ENCODE results near the gene FAM181A. TPM values are rescaled to one million over a fixed set of nuclear protein-coding genes. Genes with fewer than 3 reads are reported as not detected.

The FAM181A gene
- total RNA-seq, 1 donor from 2014 or later: not detected

- TF ChIP-seq, protein P1, sequence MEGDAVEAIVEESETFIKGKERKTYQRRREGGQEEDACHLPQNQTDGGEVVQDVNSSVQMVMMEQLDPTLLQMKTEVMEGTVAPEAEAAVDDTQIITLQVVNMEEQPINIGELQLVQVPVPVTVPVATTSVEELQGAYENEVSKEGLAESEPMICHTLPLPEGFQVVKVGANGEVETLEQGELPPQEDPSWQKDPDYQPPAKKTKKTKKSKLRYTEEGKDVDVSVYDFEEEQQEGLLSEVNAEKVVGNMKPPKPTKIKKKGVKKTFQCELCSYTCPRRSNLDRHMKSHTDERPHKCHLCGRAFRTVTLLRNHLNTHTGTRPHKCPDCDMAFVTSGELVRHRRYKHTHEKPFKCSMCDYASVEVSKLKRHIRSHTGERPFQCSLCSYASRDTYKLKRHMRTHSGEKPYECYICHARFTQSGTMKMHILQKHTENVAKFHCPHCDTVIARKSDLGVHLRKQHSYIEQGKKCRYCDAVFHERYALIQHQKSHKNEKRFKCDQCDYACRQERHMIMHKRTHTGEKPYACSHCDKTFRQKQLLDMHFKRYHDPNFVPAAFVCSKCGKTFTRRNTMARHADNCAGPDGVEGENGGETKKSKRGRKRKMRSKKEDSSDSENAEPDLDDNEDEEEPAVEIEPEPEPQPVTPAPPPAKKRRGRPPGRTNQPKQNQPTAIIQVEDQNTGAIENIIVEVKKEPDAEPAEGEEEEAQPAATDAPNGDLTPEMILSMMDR (IDR thresholded peaks at IDR 0.05; ENCODE audit: insufficient read depth, low read length, severe bottlenecking): no peak
- no peaks in the 10 kb centered on the region for H3K36me3 ChIP-seq (ENCODE audit: control insufficient read depth, insufficient read depth, low read length)
- FAIRE-seq (no peak), DNase-seq (ENCODE audit: low read depth) (no peak)
- H3K4me3 ChIP-seq (ENCODE audit: low read depth, low read length): no peak overlapping the region
- H3K27me3 ChIP-seq (ENCODE audit: control insufficient read depth, insufficient read depth, low read length): no peaks in the 10 kb centered on the region
These were observed 47.7 kb downstream of the FAM181A start for GRCh38 chr14:93974833-93975232.

- DNase-seq (ENCODE audit: low read depth) (no peak), FAIRE-seq (no peak)
- TF ChIP-seq, protein P1 (IDR thresholded peaks at IDR 0.05; ENCODE audit: insufficient read depth, low read length, severe bottlenecking): no peak
- H3K27me3 ChIP-seq (ENCODE audit: control insufficient read depth, insufficient read depth, low read length): no peaks in the 10 kb centered on the region
- H3K36me3 ChIP-seq (ENCODE audit: control insufficient read depth, insufficient read depth, low read length): no peaks in the 10 kb centered on the region
- H3K4me3 ChIP-seq (ENCODE audit: low read depth, low read length): no peak overlapping the region
These were observed 48.8 kb downstream of the FAM181A start for GRCh38 chr14:93975791-93976476.

DNA sequence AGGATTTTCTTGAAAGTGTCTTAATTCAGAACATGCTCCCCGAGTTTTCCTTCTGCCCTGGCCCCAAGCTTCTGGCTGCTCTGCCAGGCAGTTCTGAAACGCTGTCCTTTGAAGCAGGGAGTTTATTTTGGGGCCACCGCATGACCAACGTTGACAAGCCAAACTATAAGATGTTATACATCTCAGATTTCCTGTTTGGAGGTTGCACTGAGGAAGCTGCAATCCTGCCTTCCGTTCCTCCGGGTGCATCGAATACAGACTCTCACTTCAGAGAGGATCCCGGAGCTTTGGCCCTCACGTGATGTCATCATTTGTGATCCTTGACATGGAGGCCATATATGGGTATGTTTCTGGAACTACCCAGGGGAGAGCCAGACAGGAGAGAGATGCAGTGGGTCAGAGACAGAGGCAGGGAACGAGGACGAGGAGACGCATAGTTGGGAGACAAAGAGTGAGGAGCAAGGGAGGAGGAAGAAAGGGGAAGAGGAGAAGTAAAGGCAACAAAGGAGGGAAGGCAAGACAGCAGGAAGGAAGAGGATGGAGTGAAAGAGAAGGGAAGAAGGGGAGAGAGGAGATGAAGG is 49.4 kb downstream of the FAM181A start, which contains the start of gene ASB2:
Gene ASB2, minus strand, starts transcription at position 94 of the 581 bp plus-strand sequence. CDS start 12,031 bp downstream, outside the sequence.
- Histone ChIP-seq H3K4me3 (ENCODE audit: low read depth, low read length) (no peak within 1 kb of the TSS), H3K27me3 (ENCODE audit: control insufficient read depth, insufficient read depth, low read length) (no peaks in the 10 kb centered on the region), H3K36me3 (ENCODE audit: control insufficient read depth, insufficient read depth, low read length) (no peaks in the 10 kb centered on the region)
- TF ChIP-seq, protein P1 (IDR thresholded peaks at IDR 0.05; ENCODE audit: insufficient read depth, low read length, severe bottlenecking): no peak
- DNase-seq (ENCODE audit: low read depth) (no peak), FAIRE-seq (no peak)

DNA sequence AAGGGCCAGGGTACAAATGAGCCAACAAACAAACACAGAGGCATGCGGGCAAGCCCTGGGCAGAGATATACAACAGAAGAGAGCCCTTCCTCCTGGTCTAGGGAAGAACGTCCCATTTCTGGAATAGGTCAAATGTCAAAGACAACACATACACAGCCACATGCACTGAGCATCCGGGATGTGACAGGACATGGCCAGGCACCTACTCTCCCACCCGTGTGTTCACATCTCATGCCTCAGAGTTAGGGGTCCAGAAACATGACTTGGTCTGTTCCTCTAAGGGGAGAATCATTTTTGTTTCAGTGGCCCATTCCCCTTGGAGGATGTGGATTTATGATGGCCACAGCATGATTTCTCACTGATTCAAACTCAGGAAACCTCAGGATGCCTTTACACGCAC is 50.0 kb downstream of the FAM181A start:
- TF ChIP-seq, protein P1 (IDR thresholded peaks at IDR 0.05; ENCODE audit: insufficient read depth, low read length, severe bottlenecking): no peak
- no peak for FAIRE-seq
- no peaks in the 10 kb centered on the region for H3K36me3 ChIP-seq (ENCODE audit: control insufficient read depth, insufficient read depth, low read length)

GRCh38 chr14:93977790-93978581 is 50.8 kb downstream of the FAM181A start:
- no peaks in the 10 kb centered on the region for H3K36me3 ChIP-seq (ENCODE audit: control insufficient read depth, insufficient read depth, low read length)
- no peaks in the 10 kb centered on the region for H3K27me3 ChIP-seq (ENCODE audit: control insufficient read depth, insufficient read depth, low read length)
- TF ChIP-seq, protein P1 (IDR thresholded peaks at IDR 0.05; ENCODE audit: insufficient read depth, low read length, severe bottlenecking): no peak
- H3K4me3 ChIP-seq (ENCODE audit: low read depth, low read length): no peak overlapping the region
- FAIRE-seq (no peak), DNase-seq (ENCODE audit: low read depth) (no peak)

More for the DNA sequence above, 50.0 kb downstream of the FAM181A start:
- Histone ChIP-seq H3K27me3 (ENCODE audit: control insufficient read depth, insufficient read depth, low read length) (no peaks in the 10 kb centered on the region), H3K4me3 (ENCODE audit: low read depth, low read length) (no peak overlapping the region)
- no peak for DNase-seq (ENCODE audit: low read depth)
